Common myeloid progenitor, CD34-positive (primary cell): Measurements from ENCODE around the gene PCSK9. TPM values are rescaled to one million over a fixed set of nuclear protein-coding genes. Genes with fewer than 3 reads are reported as not detected.

Experiments used
- CTCF ChIA-PET: fragments of 350-600 bp; sonication (Branson Sonifier 250); formaldehyde crosslinking; loops from one replicate; lab custom pipeline; 2021; ENCODE audit warnings: antibody characterized with exemption; lab: Charles Lee
- POLR2A ChIA-PET: fragments of 350-600 bp; sonication (Branson Sonifier 250); formaldehyde crosslinking; loops from one replicate; lab custom pipeline; 2021; ENCODE audit warnings: antibody characterized with exemption; lab: Charles Lee
- DNase-seq, 3 donors: peaks; one replicate each; pipeline versions ENCODE4 v3.0.0 to v3.0.0-alpha.2; 2013
- H3K27ac ChIP-seq, 2 experiments: 1 replicate in 1 of 2; 2 replicates in 1 of 2; pipeline ENCODE4 v1.7.0; 2013; ENCODE audit warnings: inconsistent platforms in 2 of 2, low read length in 2 of 2, mild to moderate bottlenecking in 2 of 2, low read depth in 1 of 2, moderate library complexity in 1 of 2; ENCODE audit not compliant: severe bottlenecking in 2 of 2, insufficient read depth in 1 of 2, poor library complexity in 1 of 2
- H3K27me3 ChIP-seq, 5 experiments: replicated peaks in 2 of 5; 1 replicate in 3 of 5; 2 replicates in 2 of 5; pipeline versions ENCODE4 v1.6.1 to v1.7.0; 2013; ENCODE audit warnings: low read length in 4 of 5, mild to moderate bottlenecking in 2 of 5, moderate library complexity in 2 of 5, inconsistent platforms in 1 of 5; ENCODE audit not compliant: insufficient read depth in 5 of 5, control insufficient read depth in 4 of 5
- H3K36me3 ChIP-seq, 4 experiments: 1 replicate in 2 of 4; 2 replicates in 2 of 4; pipeline versions ENCODE4 v1.6.1 to v1.7.0; 2013; ENCODE audit warnings: low read length in 3 of 4, control low read depth in 1 of 4, mild to moderate bottlenecking in 1 of 4; ENCODE audit not compliant: control insufficient read depth in 4 of 4, insufficient read depth in 4 of 4
- H3K4me1 ChIP-seq, 4 experiments: 1 replicate in 3 of 4; 2 replicates in 1 of 4; pipeline versions ENCODE4 v1.6.1 to v1.7.1; 2013; ENCODE audit warnings: low read length in 3 of 4, mild to moderate bottlenecking in 3 of 4, control low read depth in 1 of 4, inconsistent platforms in 1 of 4, moderate library complexity in 1 of 4; ENCODE audit not compliant: control insufficient read depth in 4 of 4, insufficient read depth in 4 of 4; ENCODE audit errors: control extremely low read depth in 1 of 4
- H3K4me3 ChIP-seq, 7 experiments: 1 replicate in 4 of 7; 2 replicates in 3 of 7; pipeline versions ENCODE4 v1.5.1 to v1.7.0; 2013; ENCODE audit warnings: mild to moderate bottlenecking in 7 of 7, low read length in 6 of 7, moderate library complexity in 6 of 7, inconsistent platforms in 2 of 7, low read depth in 2 of 7, control low read depth in 1 of 7; ENCODE audit not compliant: insufficient read depth in 4 of 7, control insufficient read depth in 1 of 7; ENCODE audit errors: extremely low read depth in 1 of 7
- H3K9me3 ChIP-seq, 5 experiments: 1 replicate in 4 of 5; 2 replicates in 1 of 5; pipeline versions ENCODE4 v1.6.1 to v1.7.1; 2013; ENCODE audit warnings: low read length in 4 of 5, mild to moderate bottlenecking in 2 of 5, inconsistent platforms in 1 of 5, low read depth in 1 of 5, moderate library complexity in 1 of 5; ENCODE audit not compliant: control insufficient read depth in 4 of 5, insufficient read depth in 2 of 5; ENCODE audit errors: control extremely low read depth in 1 of 5
- WGBS: methylation state at CpG from one replicate; pipeline ENCODE4 v1.1.5; 2013; ENCODE audit not compliant: insufficient coverage; 5-methylcytosine and 5-hydroxymethylcytosine counted together
- polyA plus RNA-seq: library from polyadenylated mRNA; unstranded; fragments of 120-200 nt; gene quantifications from one replicate; pipeline ENCODE4 v1.2.1, GENCODE V29; 2013

Gene PCSK9
- polyA plus RNA-seq, result 0.04 TPM

- Histone ChIP-seq H3K36me3 (no peaks in the 10 kb centered on the region), H3K27ac (no peak within 1 kb of the TSS), H3K27me3 (peaks cover 5 to 72% (median 44%) of the 10 kb centered on the region in 5 experiments), H3K4me3 (peak within 1 kb of the TSS in 5 of 7 experiments; percentile 11 to 51 (median 35)), H3K4me1 (peaks cover 0 to 16% (median 10%) of the 10 kb centered on the region in 4 experiments), H3K9me3 (no peaks in the 10 kb centered on the region)
- peak in 2 of 3 donors; percentile 36 to 51 for DNase-seq
- ChIA-PET POLR2A (no interaction called here), CTCF (interaction anchor here (1.3 to 1.7 kb wide), 2 partner anchors 17 to 95 kb away, joined by 3 to 4 read pairs; no protein-coding TSS in a partner anchor)
- under 1% methylated on average over 49 of the region's 67 CpGs for WGBS
Observed at GRCh38 chr1:55039342-55040082, at the start of gene PCSK9. TSS of gene PCSK9 (plus strand) at chr1:55039548. CDS start at chr1:55039838, 290 bp downstream.

- no peak for DNase-seq
- peaks cover 0 to 12% (median 3%) of the 10 kb centered on the region in 5 experiments for H3K27me3 ChIP-seq
- WGBS, result 95% methylated on average over 8 of the region's 13 CpGs
- POLR2A ChIA-PET, result interaction anchor here (0.7 kb wide), 1 partner anchor 102 kb away, joined by 3 read pairs; no protein-coding TSS in a partner anchor
- no peak overlapping the region for H3K27ac ChIP-seq
- no peak overlapping the region for H3K4me3 ChIP-seq
- CTCF ChIA-PET, result interaction anchor here (1.3 to 13.1 kb wide), 3 partner anchors 12 to 44 kb away, joined by 3 to 235 read pairs (median 4); no protein-coding TSS in a partner anchor
- no peaks in the 10 kb centered on the region for H3K9me3 ChIP-seq
- H3K4me1 ChIP-seq, result no peaks in the 10 kb centered on the region
- H3K36me3 ChIP-seq, result no peaks in the 10 kb centered on the region
Observed at GRCh38 chr1:54989968-54990810, 49.2 kb upstream of the PCSK9 start.

DNA sequence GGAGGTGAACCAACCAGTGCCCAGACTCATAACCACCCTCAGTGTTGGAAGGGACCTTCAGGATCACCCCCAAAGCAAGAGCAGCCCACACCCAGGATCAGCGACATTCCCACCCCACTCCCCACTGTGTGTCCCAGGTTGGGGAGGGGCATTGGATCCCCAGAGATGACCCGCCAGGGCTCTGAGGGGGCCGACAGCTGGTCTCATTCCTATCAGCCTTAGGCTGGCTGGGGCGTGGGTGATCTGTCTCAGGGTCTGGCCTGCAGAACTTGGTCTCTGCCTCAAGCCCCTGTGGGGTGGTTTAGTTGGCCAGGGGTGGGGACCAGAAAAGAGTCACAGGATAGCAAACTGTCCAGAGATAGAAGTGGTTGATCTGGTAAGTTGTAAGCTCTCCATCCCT is 48.4 kb upstream of the PCSK9 start:
- no peak for DNase-seq
- H3K27ac ChIP-seq, result no peak overlapping the region
- H3K4me3 ChIP-seq, result no peak overlapping the region
- WGBS, result 100% methylated on average over 2 of the region's 4 CpGs
- peaks cover 0 to 20% (median 3%) of the 10 kb centered on the region in 5 experiments for H3K27me3 ChIP-seq
- CTCF ChIA-PET, result interaction anchor here (1.4 to 13.1 kb wide), 2 partner anchors 13 to 44 kb away, joined by 3 to 235 read pairs; no protein-coding TSS in a partner anchor
- H3K9me3 ChIP-seq, result no peaks in the 10 kb centered on the region
- no peaks in the 10 kb centered on the region for H3K36me3 ChIP-seq
- peaks cover 0 to under 1% (median 0%) of the 10 kb centered on the region in 4 experiments for H3K4me1 ChIP-seq
- POLR2A ChIA-PET, result no interaction called here

- Histone ChIP-seq H3K27me3 (peaks cover 0 to 30% (median 4%) of the 10 kb centered on the region in 5 experiments), H3K4me3 (no peak overlapping the region), H3K9me3 (no peaks in the 10 kb centered on the region), H3K4me1 (peaks cover 0 to 9% (median 4%) of the 10 kb centered on the region in 4 experiments), H3K27ac (no peak overlapping the region), H3K36me3 (no peaks in the 10 kb centered on the region)
- ChIA-PET POLR2A (no interaction called here), CTCF (interaction anchor here (1.5 to 13.1 kb wide), 2 partner anchors 14 to 45 kb away, joined by 3 to 235 read pairs; no protein-coding TSS in a partner anchor)
- WGBS, result 87% methylated on average over 12 of the region's 12 CpGs
- no peak for DNase-seq
Observed at GRCh38 chr1:54991939-54992338, 47.4 kb upstream of the PCSK9 start.

DNA sequence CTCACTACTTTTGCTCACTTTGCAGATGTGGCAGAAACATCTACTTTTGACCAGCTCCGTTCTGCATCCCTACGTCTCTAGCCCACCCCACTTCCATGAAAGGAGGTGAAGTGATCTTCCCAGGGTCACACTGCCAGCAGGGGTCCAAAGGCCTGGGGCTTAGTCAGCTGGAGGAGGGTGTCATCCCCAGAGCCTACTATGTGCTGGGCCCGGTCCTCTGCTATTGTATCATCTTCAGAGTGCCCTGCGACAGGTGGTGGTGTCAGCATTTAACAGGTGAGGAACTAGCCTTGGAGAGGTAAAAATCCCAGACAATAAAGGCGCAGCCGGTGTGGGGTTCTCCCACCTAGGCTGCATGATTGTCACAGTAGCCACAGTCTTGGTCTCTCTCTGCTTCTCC is 46.2 kb upstream of the PCSK9 start:
- peaks cover 0 to 42% (median 13%) of the 10 kb centered on the region in 5 experiments for H3K27me3 ChIP-seq
- H3K4me1 ChIP-seq, result peaks cover 0 to 10% (median 8%) of the 10 kb centered on the region in 4 experiments
- H3K36me3 ChIP-seq, result no peaks in the 10 kb centered on the region
- DNase-seq, result no peak
- ChIA-PET POLR2A (no interaction called here), CTCF (interaction anchor here (1.5 to 13.1 kb wide), 2 partner anchors 15 to 47 kb away, joined by 3 to 235 read pairs; no protein-coding TSS in a partner anchor)
- no peaks in the 10 kb centered on the region for H3K9me3 ChIP-seq
- 97% methylated on average over 6 of the region's 6 CpGs for WGBS
- no peak overlapping the region for H3K27ac ChIP-seq
- H3K4me3 ChIP-seq, result no peak overlapping the region

- POLR2A ChIA-PET, result no interaction called here
- H3K27ac ChIP-seq, result no peak overlapping the region
- H3K4me3 ChIP-seq, result no peak overlapping the region
- H3K9me3 ChIP-seq, result no peaks in the 10 kb centered on the region
- no peaks in the 10 kb centered on the region for H3K36me3 ChIP-seq
- H3K27me3 ChIP-seq, result peaks cover 0 to 54% (median 17%) of the 10 kb centered on the region in 5 experiments
- WGBS, result 88% methylated on average over 6 of the region's 6 CpGs
- no peak for DNase-seq
- CTCF ChIA-PET, result interaction anchor here (13.1 kb wide), 1 partner anchor 48 kb away, joined by 235 read pairs; no protein-coding TSS in a partner anchor
- peaks cover 0 to 10% (median 8%) of the 10 kb centered on the region in 4 experiments for H3K4me1 ChIP-seq
Observed at GRCh38 chr1:54994355-54994990, 44.9 kb upstream of the PCSK9 start.
